HepG2 (cell line): Measurements from ENCODE around the gene IL2RG. TPM values are rescaled to one million over a fixed set of nuclear protein-coding genes. Genes with fewer than 3 reads are reported as not detected.

Experiments used
- ATAC-seq: fragments of 200-7000 bp; cut with Tn5 transposase; 3 replicates; pipeline ENCODE4 v1.9.1; 2020; ENCODE audit warnings: mild to moderate bottlenecking, moderate library complexity
- BruUV-seq: library from RNA; stranded (reverse); fragments of 400-500 nt; replicated peaks from 2 replicates; lab custom pipeline; 2021; lab: Mats Ljungman, UMichigan
- CTCF ChIA-PET: fragments of 300-600 bp; formaldehyde crosslinking; extraction: SDS; loops from one replicate; lab custom pipeline; 2021; ENCODE audit warnings: low total read pairs, inconsistent platforms, low intra/inter-chr PET ratio; lab: Yijun Ruan, JAX
- POLR2A ChIA-PET: fragments of 350-600 bp; sonication (Branson Sonifier 250); formaldehyde crosslinking; loops from one replicate; lab custom pipeline; 2020; ENCODE audit warnings: antibody characterized with exemption, inconsistent platforms; lab: Yijun Ruan, JAX
- DNase-seq: peaks from one replicate; pipeline ENCODE4 v3.0.0-alpha.2; 2015; ENCODE audit warnings: low spot score
- FAIRE-seq: peaks from 3 replicates; lab custom pipeline; 2011; peaks lifted over from hg19 to GRCh38; lab: Jason Lieb, UNC
- H2AFZ ChIP-seq: one replicate; pipeline ENCODE4 v1.6.1; 2011; ENCODE audit warnings: low read length, inconsistent platforms
- H3K27ac ChIP-seq: fragments of 300-600 bp; 3 replicates; pipeline ENCODE4 v1.8.0; 2011; ENCODE audit warnings: mixed run types, mild to moderate bottlenecking, mixed read lengths, low read length, inconsistent platforms; ENCODE audit not compliant: insufficient read depth; ENCODE audit errors: extremely low read length
- H3K27me3 ChIP-seq, 2 experiments: fragments of 200-600 bp in 1 of 2; 2 replicates in 1 of 2; 3 replicates in 1 of 2; pipeline versions ENCODE4 v1.6.0 to v1.8.0; 2011; ENCODE audit warnings: low read length in 2 of 2, mild to moderate bottlenecking in 2 of 2, moderate library complexity in 2 of 2, inconsistent platforms in 1 of 2; ENCODE audit not compliant: insufficient read depth in 2 of 2, control insufficient read depth in 1 of 2
- H3K36me3 ChIP-seq, 2 experiments: fragments of 200-600 bp in 1 of 2; replicated peaks in 1 of 2; 2 replicates in 1 of 2; 3 replicates in 1 of 2; pipeline versions ENCODE4 v1.5.1 to v1.8.0; 2011; ENCODE audit warnings: low read length in 2 of 2, inconsistent platforms in 1 of 2; ENCODE audit not compliant: insufficient read depth in 2 of 2, control insufficient read depth in 1 of 2
- H3K4me1 ChIP-seq: 2 replicates; pipeline ENCODE4 v1.5.1; 2012; ENCODE audit warnings: low read length, inconsistent platforms; ENCODE audit not compliant: insufficient read depth
- H3K4me2 ChIP-seq: 2 replicates; pipeline ENCODE4 v1.6.0; 2011; ENCODE audit warnings: low read depth, low read length, inconsistent platforms
- H3K4me3 ChIP-seq, 3 experiments: fragments of 200-600 bp in 1 of 3; sonication (generic), shearing (Covaris generic) in 1 of 3; replicated peaks in 1 of 3; 2 replicates each; pipeline ENCODE4 v1.5.1; 2011 to 2016; ENCODE audit warnings: low read length in 3 of 3, inconsistent platforms in 2 of 3, low read depth in 2 of 3, mild to moderate bottlenecking in 2 of 3, control low read depth in 1 of 3, mixed read lengths in 1 of 3; ENCODE audit not compliant: insufficient read depth in 1 of 3
- H3K79me2 ChIP-seq: one replicate; pipeline ENCODE4 v1.6.1; 2011; ENCODE audit warnings: low read length, inconsistent platforms; ENCODE audit not compliant: insufficient read depth
- H3K9ac ChIP-seq: 2 replicates; pipeline ENCODE4 v1.6.0; 2011; ENCODE audit warnings: mild to moderate bottlenecking, low read depth, low read length, inconsistent platforms; ENCODE audit not compliant: insufficient read depth
- H3K9me3 ChIP-seq: 2 replicates; pipeline ENCODE4 v1.5.1; 2012; ENCODE audit warnings: mild to moderate bottlenecking, low read length
- H4K20me1 ChIP-seq: 2 replicates; pipeline ENCODE4 v1.6.0; 2011; ENCODE audit warnings: inconsistent platforms, mild to moderate bottlenecking, low read length, moderate library complexity; ENCODE audit not compliant: insufficient read depth
- CEBPB ChIP-seq: IDR thresholded peaks from 2 replicates; pipeline ENCODE4 v1.6.1; 2011; ENCODE audit warnings: low read depth, low read length, improper control_type of control experiment, borderline replicate concordance
- ELF4 ChIP-seq: sonication (generic); formaldehyde crosslinking; IDR thresholded peaks from 2 replicates; pipeline ENCODE4 v1.5.0; 2020; ENCODE audit warnings: missing genetic modification reagents, mild to moderate bottlenecking, moderate library complexity, borderline replicate concordance
- EZH2 ChIP-seq: conservative IDR thresholded peaks from 2 replicates; pipeline ENCODE4 v1.6.1; 2012; ENCODE audit warnings: mild to moderate bottlenecking, low read depth, low read length, moderate library complexity
- NR2F1 ChIP-seq, 2 experiments: fragments of 450-650 bp in 1 of 2; formaldehyde crosslinking in 1 of 2; IDR thresholded peaks; 2 replicates each; pipeline versions ENCODE4 v1.5.0 to v1.6.1; 2016 to 2020; ENCODE audit warnings: mild to moderate bottlenecking in 1 of 2, missing compliant biosample characterization in 1 of 2, missing genetic modification reagents in 1 of 2, moderate library complexity in 1 of 2
- PREB ChIP-seq: sonication (generic); formaldehyde crosslinking; IDR thresholded peaks from 2 replicates; pipeline ENCODE4 v1.4.0; 2020; ENCODE audit warnings: missing genetic modification reagents
- RBM22 ChIP-seq: fragments of 200-400 bp; formaldehyde crosslinking; optimal IDR thresholded peaks from 2 replicates; pipeline ENCODE3; 2017; ENCODE audit warnings: mild to moderate bottlenecking, low read length, moderate library complexity
- SALL1 ChIP-seq: sonication (generic); formaldehyde crosslinking; IDR thresholded peaks from 2 replicates; pipeline ENCODE4 v1.8.0; 2022; ENCODE audit warnings: mild to moderate bottlenecking, missing genetic modification reagents
- SP1 ChIP-seq, 2 experiments: fragments of 450-650 bp in 1 of 2; sonication (generic) in 1 of 2; formaldehyde crosslinking in 1 of 2; IDR thresholded peaks; 2 replicates each; pipeline versions ENCODE4 v1.4.0 to v1.6.1; 2016 to 2020; ENCODE audit warnings: missing genetic modification reagents in 1 of 2
- ZNF503 ChIP-seq: sonication (generic); formaldehyde crosslinking; IDR thresholded peaks from 2 replicates; pipeline ENCODE4 v1.4.0; 2020; ENCODE audit warnings: missing genetic modification reagents
- ZNF512B ChIP-seq: sonication (generic); formaldehyde crosslinking; IDR thresholded peaks from 2 replicates; pipeline ENCODE4 v1.5.1; 2020; ENCODE audit warnings: missing genetic modification reagents, mild to moderate bottlenecking, borderline replicate concordance
- ZNF629 ChIP-seq: sonication (generic); formaldehyde crosslinking; conservative IDR thresholded peaks from 2 replicates; pipeline ENCODE4 v1.5.0; 2020; ENCODE audit warnings: missing genetic modification reagents
- WGBS: methylation state at CpG from one replicate; pipeline ENCODE4 v1.1.6; 2017; ENCODE audit warnings: low lambda C conversion rate; 5-methylcytosine and 5-hydroxymethylcytosine counted together
- in situ Hi-C: cut with HindIII; loops from 2 replicates; pipeline ENCODE4 v1.10.0; 2017; ENCODE audit warnings: low pct_unique_long_range_greater_than_20kb; ENCODE audit not compliant: extremely low pct_ligation_motif_present
- intact Hi-C: fragments of 100-400 bp; cut with micrococcal nuclease; formaldehyde crosslinking; loops from one replicate; pipeline ENCODE4 v1.10.0; 2022; ENCODE audit not compliant: unreplicated experiment
- polyA plus RNA-seq, 8 experiments: library from polyadenylated mRNA; depleted of rRNA in 3 of 8; stranded (reverse) in 7 of 8; unstranded in 1 of 8; fragments of >200 nt; fragmentation: Illumina TruSeq in 4 of 8; extraction: Trizol in 4 of 8; gene quantifications; 2 replicates each; pipeline versions ENCODE4 v1.2.1 to v1.2.3, GENCODE V29; 2011 to 2016; ENCODE audit warnings: low read depth in 4 of 8, missing spikeins in 1 of 8, mixed read lengths in 1 of 8; ENCODE audit not compliant: insufficient read depth in 1 of 8
- total RNA-seq, 5 experiments: library from RNA; depleted of rRNA; stranded (reverse); fragments of >200 nt; fragmentation: Illumina TruSeq; extraction: Trizol; gene quantifications; 2 replicates each; pipeline ENCODE4 v1.2.3, GENCODE V29; 2016; ENCODE audit warnings: low read depth in 1 of 5

IL2RG gene
- total and polyA plus RNA-seq, 2 of the 13 experiments (the other 11 are each of a cell fraction or from before 2014, with no cell fraction given) = 0.98 TPM; not detected in 1

- Histone ChIP-seq H3K27me3 (no peaks in the 10 kb centered on the region; a peak in 2 of 5 replicates), H4K20me1 (no peaks in the 10 kb centered on the region), H3K27ac (no peak overlapping the region), H3K36me3 (no peaks in the 10 kb centered on the region), H3K79me2 (no peaks in the 10 kb centered on the region), H3K4me3 (no peak overlapping the region), H3K4me2 (no peak overlapping the region), H2AFZ (no peak overlapping the region), H3K9me3 (no peaks in the 10 kb centered on the region), H3K9ac (no peak overlapping the region), H3K4me1 (0 out of 2 replicates have a peak, but pooled peaks cover 6% of the 10 kb centered on the region)
- POLR2A ChIA-PET = no interaction called here
- no peak for DNase-seq
- intact Hi-C loops (loop anchor here (5.0 kb wide), 1 partner anchor 478 kb away; no protein-coding TSS in a partner anchor), in situ Hi-C loops (no loop called here)
- BruUV-seq = no TSS peak
- no peak for FAIRE-seq
- no peak for ATAC-seq
- WGBS = no CpG with 5 or more reads among the region's 7 CpGs
- CTCF ChIA-PET = no interaction called here
- TF ChIP-seq ZNF503 (CRISPR knock-in tag) (no peak), RBM22 (no peak), ZNF629 (no peak), SP1 (IDR thresholded peaks at IDR 0.05) (no peak), SP1 (CRISPR knock-in tag; IDR thresholded peaks at IDR 0.05) (no peak), SALL1 (no peak), ZNF512B (CRISPR knock-in tag) (no peak), EZH2 (no peak), PREB (no peak), CEBPB (no peak), NR2F1 (CRISPR knock-in tag; IDR thresholded peaks at IDR 0.05) (no peak), ELF4 (CRISPR knock-in tag) (no peak)
These were observed 42.8 kb upstream of the IL2RG start for GRCh38 chrX:71154196-71154595.
